AG04450 (cell line): ENCODE data around the gene C10orf105. TPM values are rescaled to one million over a fixed set of nuclear protein-coding genes. Genes with fewer than 3 reads are reported as not detected.

Source experiments
- CTCF ChIA-PET: fragments of 300-600, 350-600 bp; formaldehyde crosslinking; extraction: SDS; loops from one replicate; lab custom pipeline; 2022; ENCODE audit warnings: antibody characterized with exemption, inconsistent platforms; lab: Charles Lee
- POLR2A ChIA-PET: fragments of 350-600 bp; formaldehyde crosslinking; extraction: SDS; loops from one replicate; lab custom pipeline; 2021; ENCODE audit warnings: antibody characterized with exemption, inconsistent platforms; lab: Yijun Ruan, JAX
- DNase-seq: peaks from one replicate; pipeline ENCODE4 v3.0.0-alpha.2; 2011; ENCODE audit warnings: low read depth, low spot score
- H3K27ac ChIP-seq: one replicate; pipeline ENCODE4 v1.5.1; 2012; ENCODE audit warnings: low read depth, low read length, control low read depth
- H3K27me3 ChIP-seq: one replicate; pipeline ENCODE4 v1.6.0; 2012; ENCODE audit warnings: low read length; ENCODE audit not compliant: control insufficient read depth, insufficient read depth
- H3K4me3 ChIP-seq: 2 replicates; pipeline ENCODE4 v1.5.1; 2011; ENCODE audit warnings: mild to moderate bottlenecking, low read depth, low read length, control low read depth
- H3K9me3 ChIP-seq: 2 replicates; pipeline ENCODE4 v1.5.1; 2012; ENCODE audit warnings: low read length; ENCODE audit not compliant: control insufficient read depth, insufficient read depth
- CTCF ChIP-seq: IDR thresholded peaks from 2 replicates; pipeline ENCODE4 v1.5.1; 2011; ENCODE audit warnings: low read depth, low read length, control low read depth, inconsistent platforms
- polyA plus RNA-seq: library from polyadenylated mRNA; depleted of rRNA; stranded (reverse); fragments of >200 nt; gene quantifications from 2 replicates; pipeline ENCODE4 v1.2.3, GENCODE V29; 2011

Gene C10orf105
- polyA plus RNA-seq, 1 experiment, result not detected

- peak overlapping the region; percentile 86 for H3K27ac ChIP-seq
- ChIA-PET CTCF (interaction anchor here (0.9 to 1.4 kb wide), 4 partner anchors 16 to 104 kb away, joined by 3 to 8 read pairs (median 5); partner anchors contain the start of gene VSIR), POLR2A (interaction anchor here (0.6 to 1.9 kb wide), 4 partner anchors 46 to 158 kb away, joined by 3 to 7 read pairs (median 5); no protein-coding TSS in a partner anchor)
- H3K27me3 ChIP-seq, result peaks cover 3% of the 10 kb centered on the region
- H3K9me3 ChIP-seq, result no peaks in the 10 kb centered on the region; the same call in 1 of the 2 replicates
- no peak overlapping the region for H3K4me3 ChIP-seq
- peak; percentile 43 for TF ChIP-seq CTCF
- DNase-seq, result peak; percentile 55
These were observed 6.2 kb downstream of the C10orf105 start for GRCh38 chr10:71713135-71714030.

- Histone ChIP-seq H3K9me3 (no peaks in the 10 kb centered on the region; the same call in 1 of the 2 replicates), H3K4me3 (no peak overlapping the region), H3K27ac (peak overlapping the region; percentile 86), H3K27me3 (peaks cover 9% of the 10 kb centered on the region)
- DNase-seq, result no peak
- POLR2A ChIA-PET, result interaction anchor here (1.3 to 1.9 kb wide), 3 partner anchors 47 to 60 kb away, joined by 3 to 7 read pairs (median 5); no protein-coding TSS in a partner anchor
- CTCF ChIA-PET, result interaction anchor here (0.9 to 1.3 kb wide), 2 partner anchors 16 to 60 kb away, joined by 4 to 8 read pairs; partner anchors contain the start of gene VSIR
- no peak for TF ChIP-seq CTCF
These were observed 6.9 kb downstream of the C10orf105 start for GRCh38 chr10:71712572-71713134.

- Histone ChIP-seq H3K27me3 (peaks cover 13% of the 10 kb centered on the region), H3K27ac (no peak overlapping the region), H3K4me3 (no peak overlapping the region), H3K9me3 (no peaks in the 10 kb centered on the region; the same call in 1 of the 2 replicates)
- ChIA-PET CTCF (interaction anchor here (0.6 to 1.3 kb wide), 3 partner anchors 14 to 334 kb away, joined by 3 to 8 read pairs (median 5); partner anchors contain the start of gene VSIR), POLR2A (interaction anchor here (1.9 kb wide), 1 partner anchor 47 kb away, joined by 7 read pairs; no protein-coding TSS in a partner anchor)
- TF ChIP-seq CTCF, result no peak
- no peak for DNase-seq
These were observed 7.4 kb downstream of the C10orf105 start for GRCh38 chr10:71712170-71712569.

GRCh38 chr10:71711052-71711623 lies 8.4 kb downstream of the C10orf105 start:
- ChIA-PET CTCF (interaction anchor here (1.3 kb wide), 1 partner anchor 13 kb away, joined by 5 read pairs; no protein-coding TSS in a partner anchor), POLR2A (no interaction called here)
- no peak for TF ChIP-seq CTCF
- Histone ChIP-seq H3K4me3 (no peak overlapping the region), H3K27ac (no peak overlapping the region), H3K27me3 (peaks cover 16% of the 10 kb centered on the region), H3K9me3 (no peaks in the 10 kb centered on the region; the same call in 1 of the 2 replicates)
- no peak for DNase-seq
